Pancreas (tissue), 10 donors: ENCODE data around the gene ZFP36. TPM values are rescaled to one million over a fixed set of nuclear protein-coding genes. Genes with fewer than 3 reads are reported as not detected.

Experiments
- ATAC-seq, 4 donors: fragments of 200-7000 bp; cut with Tn5 transposase; one replicate each; pipeline versions ENCODE4 v1.8.0 to v1.9.1; 2020; ENCODE audit warnings: mild to moderate bottlenecking in 4 of 4, moderate library complexity in 4 of 4
- DNase-seq, 6 donors: peaks; one replicate each; pipeline ENCODE4 v3.0.0-alpha.2; 2020
- FAIRE-seq: peaks from 2 replicates; lab custom pipeline; 2012; peaks lifted over from hg19 to GRCh38; lab: Jason Lieb, UNC
- H3K27ac ChIP-seq, 4 donors: fragments of 200-600 bp; sonication (generic); 1 replicate in 3 of 4; 2 replicates in 1 of 4; pipeline versions ENCODE4 v1.5.0 to v1.8.0; 2020
- H3K27me3 ChIP-seq, 4 donors: fragments of 200-600 bp; one replicate each; pipeline ENCODE4 v1.8.0; 2021
- H3K36me3 ChIP-seq, 3 donors: fragments of 200-600 bp; sonication (generic) in 1 of 3; one replicate each; pipeline versions ENCODE4 v1.5.0 to v1.8.0; 2020 to 2021
- H3K4me1 ChIP-seq, 3 donors: fragments of 200-600 bp; one replicate each; pipeline ENCODE4 v1.8.0; 2021
- H3K4me3 ChIP-seq, 4 donors: fragments of 200-600 bp; sonication (generic) in 2 of 4; one replicate each; pipeline versions ENCODE4 v1.5.0 to v1.8.0; 2020 to 2021
- H3K9me3 ChIP-seq, 4 donors: fragments of 200-600 bp; one replicate each; pipeline ENCODE4 v1.8.0; 2021
- WGBS, 2 donors: extraction: QIAGEN DNeasy Blood & Tissue Kit; methylation state at CpG; one replicate each; pipeline ENCODE4 v1.1.7; 2013; 5-methylcytosine and 5-hydroxymethylcytosine counted together
- intact Hi-C, 3 donors: fragments of 100-400 bp; cut with DNase I; formaldehyde crosslinking; loops; one replicate each; pipeline versions ENCODE4 v1.11.1 to v1.14.2; 2022
- polyA plus RNA-seq, 2 donors: library from polyadenylated mRNA; stranded (reverse); fragments of 200-250 nt; gene quantifications; one replicate each; pipeline ENCODE4 v1.2.3, GENCODE V29; 2013
- total RNA-seq, 6 donors: library from RNA; stranded (reverse); fragmentation: NEBNext Ultra II Directional in 4 of 6; extraction: Animal tissue kit (Norgen Biotek cat#: 25700) in 4 of 6; gene quantifications; one replicate each; pipeline versions ENCODE4 v1.2.1 to v1.2.4, GENCODE V29; 2021 to 2023
- TF ChIP-seq, protein P1 (sequence below), 4 donors: fragments of 200-600 bp; sonication (generic) in 3 of 4; IDR thresholded peaks; one replicate each; pipeline versions ENCODE4 v1.5.0 to v1.8.0; 2021; ENCODE audit warnings: antibody characterized with exemption in 4 of 4
- donor health status: healthy with polysubstance abuse.
- donor health status: DM: no; HTN: no; CAD: no; lungs with moderate emphysema.
- donor health status: DM: no; HTN: no; CAD: no.
- donor health status: control.
- donor health status: control.
- donor health status: Bipolar disorder and iron deficiency.
- donor health status: DM: yes; HTN: yes; CAD: no.
- donor health status: DM: no; HTN: no; CAD: no.
- donor health status: DM: no; HTN: no; CAD: no.
- donor health status: DM: yes; HTN: yes; CAD: no.

The ZFP36 gene
- total and polyA plus RNA-seq, 8 donors: 20.2 to 151 (median 38.4) TPM

DNA sequence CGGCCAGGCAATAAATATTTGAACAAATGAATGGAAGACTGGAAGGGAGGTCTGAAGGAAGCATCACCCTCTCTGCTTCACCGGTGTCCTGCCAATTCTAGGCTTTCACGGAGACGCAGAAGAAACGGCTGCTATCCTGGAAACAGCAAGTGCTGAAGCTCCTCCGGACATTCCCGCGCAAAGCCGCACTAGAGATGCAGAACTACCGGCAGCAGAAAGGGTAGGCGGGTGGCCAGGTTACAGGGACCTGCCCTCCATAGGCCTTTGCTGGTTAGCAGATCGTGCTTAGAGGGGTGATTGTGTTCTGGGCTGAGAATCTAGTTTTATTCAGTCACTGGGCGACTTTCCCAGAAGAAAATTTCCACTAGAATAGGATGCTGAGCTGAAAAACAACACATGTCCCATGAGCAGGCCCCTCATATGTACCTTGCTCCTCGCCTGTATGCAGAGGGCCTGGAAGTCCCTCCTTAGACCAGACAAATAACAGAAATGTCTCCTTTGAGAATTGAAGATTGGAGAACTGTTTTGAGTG, 26.7 kb upstream of the ZFP36 start:
- H3K4me3 ChIP-seq: no peak overlapping the region
- no peaks in the 10 kb centered on the region for H3K4me1 ChIP-seq
- intact Hi-C loops: no loop called here
- TF ChIP-seq, protein P1, sequence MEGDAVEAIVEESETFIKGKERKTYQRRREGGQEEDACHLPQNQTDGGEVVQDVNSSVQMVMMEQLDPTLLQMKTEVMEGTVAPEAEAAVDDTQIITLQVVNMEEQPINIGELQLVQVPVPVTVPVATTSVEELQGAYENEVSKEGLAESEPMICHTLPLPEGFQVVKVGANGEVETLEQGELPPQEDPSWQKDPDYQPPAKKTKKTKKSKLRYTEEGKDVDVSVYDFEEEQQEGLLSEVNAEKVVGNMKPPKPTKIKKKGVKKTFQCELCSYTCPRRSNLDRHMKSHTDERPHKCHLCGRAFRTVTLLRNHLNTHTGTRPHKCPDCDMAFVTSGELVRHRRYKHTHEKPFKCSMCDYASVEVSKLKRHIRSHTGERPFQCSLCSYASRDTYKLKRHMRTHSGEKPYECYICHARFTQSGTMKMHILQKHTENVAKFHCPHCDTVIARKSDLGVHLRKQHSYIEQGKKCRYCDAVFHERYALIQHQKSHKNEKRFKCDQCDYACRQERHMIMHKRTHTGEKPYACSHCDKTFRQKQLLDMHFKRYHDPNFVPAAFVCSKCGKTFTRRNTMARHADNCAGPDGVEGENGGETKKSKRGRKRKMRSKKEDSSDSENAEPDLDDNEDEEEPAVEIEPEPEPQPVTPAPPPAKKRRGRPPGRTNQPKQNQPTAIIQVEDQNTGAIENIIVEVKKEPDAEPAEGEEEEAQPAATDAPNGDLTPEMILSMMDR (IDR thresholded peaks at IDR 0.05): no peak
- H3K36me3 ChIP-seq: peaks cover 15 to 69% (median 28%) of the 10 kb centered on the region in 3 donors
- DNase-seq: no peak
- no peak for ATAC-seq
- no peaks in the 10 kb centered on the region for H3K27me3 ChIP-seq
- 91 to 93% methylated on average over 14 of the region's 14 CpGs for WGBS, 2 donors
- no peaks in the 10 kb centered on the region for H3K9me3 ChIP-seq
- no peak overlapping the region for H3K27ac ChIP-seq
- no peak for FAIRE-seq

DNA sequence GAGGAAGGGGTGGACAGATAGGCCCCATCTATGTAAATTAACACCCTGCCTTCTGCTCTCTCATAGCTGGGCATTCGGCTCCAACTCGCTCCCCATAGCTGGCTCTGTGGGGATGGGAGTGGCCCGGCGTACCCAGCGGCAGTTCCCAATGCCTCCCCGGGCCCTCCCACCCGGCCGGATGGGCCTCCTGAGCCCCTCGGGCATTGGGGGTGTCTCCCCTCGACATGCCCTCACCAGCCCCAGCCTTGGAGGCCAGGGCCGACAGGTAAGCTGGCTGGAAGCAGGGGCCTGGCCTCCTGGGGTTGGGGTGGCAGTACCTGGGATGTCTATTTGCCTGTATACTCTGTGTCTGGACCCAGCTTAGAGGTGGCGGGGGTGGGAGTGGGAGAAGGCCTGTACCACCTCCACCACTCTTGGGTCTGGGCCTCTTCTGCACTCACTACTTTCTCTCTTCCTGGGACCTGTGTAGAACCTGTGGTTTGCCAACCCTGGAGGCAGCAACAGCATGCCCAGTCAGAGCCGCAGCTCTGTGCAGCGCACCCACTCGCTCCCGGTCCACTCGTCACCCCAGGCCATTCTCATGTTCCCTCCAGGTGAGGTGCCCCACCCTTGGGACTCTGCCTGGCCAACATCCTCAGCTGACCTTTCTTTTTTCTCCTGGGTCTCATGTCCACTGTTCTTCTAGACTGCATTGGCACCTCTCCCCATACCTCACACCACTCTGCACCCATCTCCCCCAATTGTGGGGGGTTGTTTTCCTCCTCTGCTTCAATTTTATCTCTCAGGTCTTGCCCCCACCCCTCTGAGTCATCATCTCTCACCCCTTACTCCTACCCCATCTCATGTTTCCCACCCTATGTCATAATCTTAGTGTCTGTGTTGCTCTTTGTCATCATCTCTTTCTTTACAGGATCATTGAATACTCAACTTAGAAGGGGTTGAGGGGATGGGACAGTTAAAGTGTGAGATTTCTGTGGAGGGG, 25.8 kb upstream of the ZFP36 start:
- H3K9me3 ChIP-seq: no peaks in the 10 kb centered on the region
- FAIRE-seq (no peak), ATAC-seq (no peak), DNase-seq (no peak)
- H3K4me1 ChIP-seq: no peaks in the 10 kb centered on the region
- no peaks in the 10 kb centered on the region for H3K27me3 ChIP-seq
- TF ChIP-seq, protein P1 (IDR thresholded peaks at IDR 0.05): no peak
- intact Hi-C loops: no loop called here
- no peak overlapping the region for H3K27ac ChIP-seq
- peaks cover 13 to 66% (median 28%) of the 10 kb centered on the region in 3 donors for H3K36me3 ChIP-seq
- WGBS, 2 donors: 94% methylated on average over 17 of the region's 17 CpGs
- H3K4me3 ChIP-seq: no peak overlapping the region

DNA sequence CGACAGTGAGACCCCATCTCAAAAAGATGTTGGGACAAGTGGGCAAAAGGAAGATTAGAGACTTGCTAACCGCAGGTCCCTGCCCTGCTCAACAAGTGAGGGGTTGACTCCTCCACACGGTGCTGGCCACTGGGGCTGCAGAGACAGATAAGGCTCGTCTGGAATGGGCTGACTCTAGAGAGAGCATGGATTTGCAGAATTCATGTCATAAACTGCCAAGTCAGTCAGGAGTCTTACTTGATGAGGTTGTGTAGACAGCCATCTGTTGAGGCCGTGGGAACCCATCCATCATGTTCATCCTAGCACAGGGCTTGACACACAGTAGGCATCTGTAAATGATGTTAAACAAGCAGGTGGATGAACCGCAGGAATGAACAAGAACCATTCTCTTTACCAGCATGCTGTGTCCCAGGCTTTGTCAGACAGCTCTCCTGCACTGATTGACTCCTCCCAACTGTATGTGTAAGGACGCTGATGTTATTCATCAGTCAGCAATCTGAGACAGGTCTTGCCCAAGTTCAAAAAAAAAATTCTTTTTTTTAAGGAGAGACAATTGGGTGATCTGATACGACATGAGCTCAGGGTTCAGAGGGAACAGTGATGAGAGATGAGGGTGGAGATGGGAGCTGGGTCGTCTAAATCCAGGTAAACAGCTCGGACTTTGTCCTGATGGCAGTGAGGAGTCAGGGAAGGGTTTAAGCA, 24.6 kb upstream of the ZFP36 start:
- Histone ChIP-seq H3K4me3 (no peak overlapping the region), H3K27me3 (no peaks in the 10 kb centered on the region), H3K9me3 (no peaks in the 10 kb centered on the region), H3K4me1 (no peaks in the 10 kb centered on the region), H3K27ac (no peak overlapping the region), H3K36me3 (peaks cover 9 to 58% (median 32%) of the 10 kb centered on the region in 3 donors)
- ATAC-seq (no peak), DNase-seq (no peak), FAIRE-seq (no peak)
- TF ChIP-seq, protein P1 (IDR thresholded peaks at IDR 0.05): no peak
- WGBS, 2 donors: 76 to 77% methylated on average over 10 of the region's 10 CpGs
- intact Hi-C loops: no loop called here

DNA sequence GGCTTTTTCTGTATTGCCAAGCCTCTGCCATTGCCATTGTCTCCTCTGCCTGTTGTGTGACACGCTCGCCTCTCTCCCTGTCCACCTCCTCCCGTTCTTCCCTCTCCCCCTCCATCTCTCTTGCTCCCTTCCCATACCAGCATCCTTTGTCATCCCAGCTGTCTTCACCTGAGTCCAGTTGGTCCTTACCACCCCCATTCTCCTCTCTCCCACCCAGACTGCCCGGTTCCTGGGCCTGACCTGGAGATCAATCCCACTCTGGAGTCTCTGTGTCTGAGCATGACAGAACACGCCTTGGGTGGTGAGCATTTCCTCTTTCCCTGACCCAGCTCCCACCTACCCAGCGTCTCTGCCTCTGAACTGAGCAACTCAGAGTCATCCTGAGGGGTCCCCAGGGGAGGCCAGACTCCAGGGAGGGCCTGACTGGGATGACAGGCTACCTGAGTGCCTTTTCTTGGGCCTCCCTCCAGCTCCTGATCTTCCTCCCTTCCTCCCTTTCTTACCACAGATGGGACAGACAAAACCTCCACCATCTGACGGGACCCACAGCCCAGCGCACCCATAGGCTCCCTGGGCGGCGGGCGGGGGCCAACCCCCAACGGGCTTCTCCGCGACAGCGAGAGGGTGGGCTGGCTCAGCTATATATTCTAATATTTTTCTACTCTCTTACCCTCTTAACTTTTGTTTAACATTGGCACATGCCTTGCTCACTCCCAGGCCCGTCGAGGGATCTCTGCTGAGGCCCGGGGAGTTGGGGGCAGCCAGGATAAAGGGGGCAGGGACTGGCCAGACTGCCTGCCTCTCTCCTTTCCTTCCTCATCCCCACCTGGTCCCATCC, 23.4 kb upstream of the ZFP36 start:
- intact Hi-C loops: no loop called here
- TF ChIP-seq, protein P1 (IDR thresholded peaks at IDR 0.05): no peak
- Histone ChIP-seq H3K36me3 (peaks cover 4 to 58% (median 23%) of the 10 kb centered on the region in 3 donors), H3K9me3 (no peaks in the 10 kb centered on the region), H3K4me3 (no peak overlapping the region), H3K4me1 (no peaks in the 10 kb centered on the region), H3K27ac (no peak overlapping the region), H3K27me3 (no peaks in the 10 kb centered on the region)
- no peak for FAIRE-seq
- ATAC-seq: no peak
- DNase-seq: no peak
- WGBS, 2 donors: 88 to 92% methylated on average over 18 of the region's 18 CpGs
